Astrocyte (in vitro differentiated cells and primary cell): ENCODE results near the gene PPP3CA.

Experiments
- CTCF ChIP-seq: IDR thresholded peaks from 2 replicates; pipeline ENCODE4 v1.5.1; 2011; ENCODE audit warnings: low read depth, mild to moderate bottlenecking, inconsistent platforms, low read length, moderate library complexity; ENCODE audit not compliant: insufficient read depth
- EZH2 ChIP-seq: IDR thresholded peaks from 2 replicates; pipeline ENCODE4 v1.6.1; 2012; ENCODE audit warnings: mild to moderate bottlenecking, low read length, inconsistent platforms; ENCODE audit not compliant: insufficient read depth

GRCh38 chr4:101102114-101102742 lies 245.1 kb downstream of the PPP3CA start:
- TF ChIP-seq CTCF (no peak), EZH2 (no peak)
